Ectodermal cell (in vitro differentiated cells): Measurements from ENCODE around the gene EIF2B2.

Experiments
- H3K27ac ChIP-seq: 2 replicates; pipeline ENCODE4 v1.7.0; 2013; ENCODE audit warnings: mild to moderate bottlenecking, low read depth, low read length; ENCODE audit not compliant: insufficient read depth, poor library complexity, severe bottlenecking
- H3K27me3 ChIP-seq: 2 replicates; pipeline ENCODE4 v1.7.0; 2013; ENCODE audit warnings: mild to moderate bottlenecking, low read length; ENCODE audit not compliant: insufficient read depth, control insufficient read depth, poor library complexity, severe bottlenecking
- H3K36me3 ChIP-seq: one replicate; pipeline ENCODE4 v1.7.0; 2013; ENCODE audit warnings: low read length; ENCODE audit not compliant: control insufficient read depth, insufficient read depth
- H3K4me1 ChIP-seq: one replicate; pipeline ENCODE4 v1.7.0; 2013; ENCODE audit warnings: low read length; ENCODE audit not compliant: control insufficient read depth, insufficient read depth
- H3K4me3 ChIP-seq: 2 replicates; pipeline ENCODE4 v1.7.0; 2013; ENCODE audit warnings: low read depth, low read length, control low read depth; ENCODE audit not compliant: insufficient read depth
- H3K9me3 ChIP-seq: 2 replicates; pipeline ENCODE4 v1.7.0; 2013; ENCODE audit warnings: mild to moderate bottlenecking, low read length, moderate library complexity; ENCODE audit not compliant: control insufficient read depth
- WGBS, 2 experiments: methylation state at CpG; one replicate each; pipeline ENCODE4 v1.1.7; 2013; ENCODE audit warnings: missing lambda C conversion rate in 2 of 2; 5-methylcytosine and 5-hydroxymethylcytosine counted together

EIF2B2 gene

GRCh38 chr14:75049731-75050201 is 47.0 kb downstream of the EIF2B2 start:
- no peak overlapping the region for H3K4me3 ChIP-seq
- H3K9me3 ChIP-seq, result no peaks in the 10 kb centered on the region
- no peaks in the 10 kb centered on the region for H3K27me3 ChIP-seq
- no peaks in the 10 kb centered on the region for H3K36me3 ChIP-seq
- WGBS, 2 experiments, result 91 to 97% methylated on average over 3 of the region's 3 CpGs
- H3K27ac ChIP-seq, result no peak overlapping the region
- no peaks in the 10 kb centered on the region for H3K4me1 ChIP-seq

GRCh38 chr14:75050852-75051555 is 48.3 kb downstream of the EIF2B2 start, which contains the start of gene MLH3:
Gene MLH3, minus strand, starts transcription at chr14:75051467. Its CDS starts 1,812 bp downstream, at chr14:75049655.
- Histone ChIP-seq H3K4me1 (no peaks in the 10 kb centered on the region), H3K27ac (peak within 1 kb of the TSS; percentile 75), H3K4me3 (peak within 1 kb of the TSS; percentile 53), H3K27me3 (no peaks in the 10 kb centered on the region), H3K9me3 (no peaks in the 10 kb centered on the region), H3K36me3 (no peaks in the 10 kb centered on the region)
- WGBS, 2 experiments, result 3% methylated on average over 59 of the region's 59 CpGs

GRCh38 chr14:75051556-75051899 is 48.8 kb downstream of the EIF2B2 start:
- no peaks in the 10 kb centered on the region for H3K27me3 ChIP-seq
- H3K27ac ChIP-seq, result no peak overlapping the region
- H3K4me3 ChIP-seq, result peak overlapping the region; percentile 53
- H3K4me1 ChIP-seq, result no peaks in the 10 kb centered on the region
- 26 to 34% methylated on average over 3 to 4 of the region's 5 CpGs for WGBS, 2 experiments
- no peaks in the 10 kb centered on the region for H3K36me3 ChIP-seq
- no peaks in the 10 kb centered on the region for H3K9me3 ChIP-seq

GRCh38 chr14:75053396-75054291 is 50.9 kb downstream of the EIF2B2 start:
- H3K9me3 ChIP-seq, result no peaks in the 10 kb centered on the region
- H3K27me3 ChIP-seq, result no peaks in the 10 kb centered on the region
- no peaks in the 10 kb centered on the region for H3K4me1 ChIP-seq
- no peak overlapping the region for H3K4me3 ChIP-seq
- no peak overlapping the region for H3K27ac ChIP-seq
- WGBS, 2 experiments, result 92 to 93% methylated on average over 4 of the region's 5 CpGs
- no peaks in the 10 kb centered on the region for H3K36me3 ChIP-seq

GRCh38 chr14:75054421-75054820 is 51.7 kb downstream of the EIF2B2 start:
- Histone ChIP-seq H3K27me3 (no peaks in the 10 kb centered on the region), H3K9me3 (no peaks in the 10 kb centered on the region), H3K36me3 (no peaks in the 10 kb centered on the region), H3K4me3 (no peak overlapping the region), H3K4me1 (no peaks in the 10 kb centered on the region), H3K27ac (no peak overlapping the region)
- 91 to 100% methylated on average over 1 of the region's 1 CpG for WGBS, 2 experiments

- no peak overlapping the region for H3K4me3 ChIP-seq
- 97 to 100% methylated on average over 2 of the region's 2 CpGs for WGBS, 2 experiments
- H3K4me1 ChIP-seq, result no peaks in the 10 kb centered on the region
- H3K9me3 ChIP-seq, result no peaks in the 10 kb centered on the region
- H3K36me3 ChIP-seq, result peaks cover 3% of the 10 kb centered on the region
- H3K27ac ChIP-seq, result no peak overlapping the region
- H3K27me3 ChIP-seq, result no peaks in the 10 kb centered on the region
Measured at GRCh38 chr14:75059642-75060041, 56.9 kb downstream of the EIF2B2 start.

- no peak overlapping the region for H3K27ac ChIP-seq
- whole genome bisulfite sequencing, 2 experiments, result 95 to 96% methylated on average over 2 of the region's 2 CpGs
Measured at GRCh38 chr14:75060420-75060819, 57.7 kb downstream of the EIF2B2 start.

More at GRCh38 chr14:75060420-75060819, 57.7 kb downstream of the EIF2B2 start:
- no peaks in the 10 kb centered on the region for H3K9me3 ChIP-seq
- H3K4me3 ChIP-seq, result no peak overlapping the region
- no peaks in the 10 kb centered on the region for H3K27me3 ChIP-seq
- peaks cover 3% of the 10 kb centered on the region for H3K36me3 ChIP-seq
- no peaks in the 10 kb centered on the region for H3K4me1 ChIP-seq
